ENCODE results near the gene OR52B2. TPM values are rescaled to one million over a fixed set of nuclear protein-coding genes. Genes with fewer than 3 reads are reported as not detected.

Gene OR52B2
- total RNA-seq, 2 experiments from 2014 or later = not detected

- intact Hi-C loops (cut with micrococcal nuclease) = no loop called here
- ATAC-seq (no peak), DNase-seq (no peak)
- Mint-ChIP-seq H3K27me3 (no peaks in the 10 kb centered on the region), H3K9me3 (no peaks in the 10 kb centered on the region), H3K4me3 (no peak overlapping the region), H3K4me1 (ENCODE audit: low read depth) (peaks cover 40% of the 10 kb centered on the region), H3K36me3 (ENCODE audit: low read depth) (no peaks in the 10 kb centered on the region), H3K27ac (no peak overlapping the region)
- ChIA-PET CTCF (interaction anchor here (1.3 kb wide), 1 partner anchor 52 kb away, joined by 4 read pairs; no protein-coding TSS in a partner anchor), POLR2A (no interaction called here)
- TF ChIP-seq CTCF (IDR thresholded peaks at IDR 0.05) = no peak
Observed at GRCh38 chr11:6197466-6198200, 27.5 kb upstream of the OR52B2 start.

- DNase-seq (peak; percentile 27), ATAC-seq (peak; percentile 85)
- ChIA-PET CTCF (interaction anchor here (1.2 to 1.3 kb wide), 2 partner anchors 53 to 167 kb away, joined by 4 read pairs; no protein-coding TSS in a partner anchor), POLR2A (no interaction called here)
- no peaks in the 10 kb centered on the region for H3K27me3 Mint-ChIP-seq
- TF ChIP-seq CTCF (IDR thresholded peaks at IDR 0.05) = no peak
- intact Hi-C loops (cut with micrococcal nuclease) = no loop called here
- H3K36me3 Mint-ChIP-seq (ENCODE audit: low read depth) = no peaks in the 10 kb centered on the region
- no peak overlapping the region for H3K4me3 Mint-ChIP-seq
- peak overlapping the region; percentile 16 for H3K27ac Mint-ChIP-seq
- no peaks in the 10 kb centered on the region for H3K9me3 Mint-ChIP-seq
- H3K4me1 Mint-ChIP-seq (ENCODE audit: low read depth) = peaks cover 33% of the 10 kb centered on the region
Observed at GRCh38 chr11:6196396-6196795, 26.3 kb upstream of the OR52B2 start.

GRCh38 chr11:6194065-6194581 lies 24.0 kb upstream of the OR52B2 start:
- no peak for TF ChIP-seq CTCF (IDR thresholded peaks at IDR 0.05)
- H3K4me1 Mint-ChIP-seq (ENCODE audit: low read depth) = peaks cover 23% of the 10 kb centered on the region
- no peaks in the 10 kb centered on the region for H3K36me3 Mint-ChIP-seq (ENCODE audit: low read depth)
- intact Hi-C loops (cut with micrococcal nuclease) = no loop called here
- ATAC-seq (peak; percentile 45), DNase-seq (peak; percentile 14)
- CTCF ChIA-PET = no interaction called here
- POLR2A ChIA-PET = no interaction called here
- H3K27me3 Mint-ChIP-seq = no peaks in the 10 kb centered on the region
- H3K27ac Mint-ChIP-seq = no peak overlapping the region
- no peak overlapping the region for H3K4me3 Mint-ChIP-seq
- H3K9me3 Mint-ChIP-seq = peaks cover 2% of the 10 kb centered on the region

GRCh38 chr11:6191742-6192141 lies 21.6 kb upstream of the OR52B2 start:
- Mint-ChIP-seq H3K27ac (no peak overlapping the region), H3K27me3 (no peaks in the 10 kb centered on the region), H3K36me3 (ENCODE audit: low read depth) (no peaks in the 10 kb centered on the region), H3K9me3 (peaks cover 2% of the 10 kb centered on the region), H3K4me1 (ENCODE audit: low read depth) (peaks cover 16% of the 10 kb centered on the region), H3K4me3 (no peak overlapping the region)
- TF ChIP-seq CTCF (IDR thresholded peaks at IDR 0.05) = no peak
- no peak for DNase-seq
- POLR2A ChIA-PET = no interaction called here
- no peak for ATAC-seq
- CTCF ChIA-PET = interaction anchor here (1.4 kb wide), 1 partner anchor 59 kb away, joined by 3 read pairs; no protein-coding TSS in a partner anchor
- intact Hi-C loops (cut with micrococcal nuclease) = no loop called here

GRCh38 chr11:6175440-6175839 lies 5.3 kb upstream of the OR52B2 start:
- H3K4me1 Mint-ChIP-seq (ENCODE audit: low read depth) = peaks cover 3% of the 10 kb centered on the region
- no peaks in the 10 kb centered on the region for H3K9me3 Mint-ChIP-seq
- DNase-seq (no peak), ATAC-seq (no peak)
- peaks cover 5% of the 10 kb centered on the region for H3K27me3 Mint-ChIP-seq
- CTCF ChIA-PET = no interaction called here
- no peaks in the 10 kb centered on the region for H3K36me3 Mint-ChIP-seq (ENCODE audit: low read depth)
- TF ChIP-seq CTCF (IDR thresholded peaks at IDR 0.05) = no peak
- intact Hi-C loops (cut with micrococcal nuclease) = no loop called here
- no peak overlapping the region for H3K4me3 Mint-ChIP-seq
- no peak overlapping the region for H3K27ac Mint-ChIP-seq
- POLR2A ChIA-PET = no interaction called here
